Ascending aorta (tissue), 2 donors: ENCODE results near the gene OR6N1. TPM values are rescaled to one million over a fixed set of nuclear protein-coding genes. Genes with fewer than 3 reads are reported as not detected.

ENCODE experiments used
- DNase-seq, 2 donors: peaks; one replicate each; pipeline ENCODE4 v3.0.0-alpha.2; 2019; ENCODE audit warnings: low spot score in 2 of 2
- H3K27ac ChIP-seq, 2 donors: fragments of 200-600 bp; sonication (generic); one replicate each; pipeline ENCODE4 v1.5.1; 2016 to 2017; ENCODE audit warnings: mild to moderate bottlenecking in 1 of 2
- H3K27me3 ChIP-seq: fragments of 200-600 bp; sonication (generic); one replicate; pipeline ENCODE4 v1.5.1; 2017
- H3K36me3 ChIP-seq, 2 donors: fragments of 200-600 bp; sonication (generic); one replicate each; pipeline ENCODE4 v1.5.1; 2016
- H3K4me1 ChIP-seq, 2 donors: fragments of 200-600 bp; sonication (generic); one replicate each; pipeline ENCODE4 v1.5.1; 2016 to 2017; ENCODE audit warnings: mild to moderate bottlenecking in 1 of 2
- H3K4me3 ChIP-seq, 2 donors: fragments of 200-600 bp; sonication (generic); one replicate each; pipeline ENCODE4 v1.5.1; 2016 to 2017; ENCODE audit warnings: mild to moderate bottlenecking in 1 of 2
- H3K9me3 ChIP-seq, 2 donors: fragments of 200-600 bp; sonication (generic); one replicate each; pipeline ENCODE4 v1.5.1; 2016
- CTCF ChIP-seq, 3 experiments: fragments of 200-600 bp in 2 of 3; fragments of 450-650 bp in 1 of 3; sonication (generic) in 2 of 3; IDR thresholded peaks; one replicate each; pipeline ENCODE4 v1.5.1; 2016 to 2019; ENCODE audit warnings: antibody characterized with exemption in 3 of 3, mild to moderate bottlenecking in 1 of 3, moderate library complexity in 1 of 3
- intact Hi-C: fragments of 100-400 bp; cut with DNase I; formaldehyde crosslinking; loops from one replicate; pipeline ENCODE4 v1.15.1; 2023
- total RNA-seq: library from RNA; depleted of rRNA; stranded (reverse); fragments of >200 nt; gene quantifications from one replicate; pipeline ENCODE4 v1.1.0, GENCODE V29; 2016

Gene OR6N1
- total RNA-seq, 1 donor from 2014 or later, result not detected

- Histone ChIP-seq H3K4me3 (no peak within 1 kb of the TSS), H3K27me3 (no peaks in the 10 kb centered on the region), H3K9me3 (no peaks in the 10 kb centered on the region), H3K36me3 (no peaks in the 10 kb centered on the region), H3K27ac (no peak within 1 kb of the TSS), H3K4me1 (no peaks in the 10 kb centered on the region)
- no peak for DNase-seq
- no peak for TF ChIP-seq CTCF (IDR thresholded peaks at IDR 0.05)
- intact Hi-C loops, result no loop called here
Measured at GRCh38 chr1:158720620-158721019, 51.4 kb downstream of the OR6N1 start, which contains the start of gene OR6K3. OR6K3 (minus strand) TSS chr1:158720720; CDS start chr1:158718115, 2,605 bp downstream.

GRCh38 chr1:158719664-158720063, 52.3 kb downstream of the OR6N1 start:
- Histone ChIP-seq H3K4me1 (no peaks in the 10 kb centered on the region), H3K4me3 (no peak overlapping the region), H3K9me3 (no peaks in the 10 kb centered on the region), H3K27me3 (no peaks in the 10 kb centered on the region), H3K36me3 (no peaks in the 10 kb centered on the region), H3K27ac (no peak overlapping the region)
- TF ChIP-seq CTCF (IDR thresholded peaks at IDR 0.05), result no peak
- DNase-seq, result no peak
- intact Hi-C loops, result no loop called here

GRCh38 chr1:158717344-158717743, 54.7 kb downstream of the OR6N1 start:
- no peak for TF ChIP-seq CTCF (IDR thresholded peaks at IDR 0.05)
- H3K4me3 ChIP-seq, result no peak overlapping the region
- no peaks in the 10 kb centered on the region for H3K36me3 ChIP-seq
- no peaks in the 10 kb centered on the region for H3K27me3 ChIP-seq
- no peaks in the 10 kb centered on the region for H3K9me3 ChIP-seq
- no peak for DNase-seq
- H3K27ac ChIP-seq, result no peak overlapping the region
- intact Hi-C loops, result no loop called here
- H3K4me1 ChIP-seq, result no peaks in the 10 kb centered on the region

GRCh38 chr1:158716335-158716734, 55.7 kb downstream of the OR6N1 start:
- Histone ChIP-seq H3K9me3 (no peaks in the 10 kb centered on the region), H3K27me3 (no peaks in the 10 kb centered on the region), H3K4me1 (no peaks in the 10 kb centered on the region), H3K4me3 (no peak overlapping the region), H3K36me3 (no peaks in the 10 kb centered on the region), H3K27ac (no peak overlapping the region)
- no peak for DNase-seq
- TF ChIP-seq CTCF (IDR thresholded peaks at IDR 0.05), result no peak
- intact Hi-C loops, result no loop called here

- Histone ChIP-seq H3K27ac (no peak overlapping the region), H3K4me3 (no peak overlapping the region), H3K9me3 (no peaks in the 10 kb centered on the region), H3K4me1 (no peaks in the 10 kb centered on the region), H3K27me3 (no peaks in the 10 kb centered on the region), H3K36me3 (no peaks in the 10 kb centered on the region)
- intact Hi-C loops, result no loop called here
- no peak for TF ChIP-seq CTCF (IDR thresholded peaks at IDR 0.05)
- DNase-seq, result no peak
Measured at GRCh38 chr1:158714754-158715153, 57.2 kb downstream of the OR6N1 start.

Other genes starting within 250 kb of the OR6N1 start
- not detected for gene OR6Y1, start 217.8 kb downstream of the OR6N1 start, total RNA-seq
- not detected for gene OR6P1, start 201.6 kb downstream of the OR6N1 start, total RNA-seq
- not detected for gene OR10X1, start 192.3 kb downstream of the OR6N1 start, total RNA-seq
- not detected for gene OR10Z1, start 166.9 kb downstream of the OR6N1 start, total RNA-seq
- not detected for gene SPTA1, start 85.5 kb downstream of the OR6N1 start, total RNA-seq
- gene OR6K2, start 71.5 kb downstream of the OR6N1 start, total RNA-seq, result not detected
- not detected for gene OR6K3, start 51.5 kb downstream of the OR6N1 start, total RNA-seq
- not detected for gene OR6K6, start 17.5 kb downstream of the OR6N1 start, total RNA-seq
- gene OR6N2, start 9.0 kb upstream of the OR6N1 start, total RNA-seq, result not detected
- gene MNDA, start 59.2 kb upstream of the OR6N1 start, total RNA-seq, result 3.5 TPM
- 2.8 TPM for gene PYHIN1, start 159.4 kb upstream of the OR6N1 start, total RNA-seq
- gene IFI16, start 237.7 kb upstream of the OR6N1 start, total RNA-seq, result 61.2 TPM